ENCODE data around the gene ARHGEF28. TPM values are rescaled to one million over a fixed set of nuclear protein-coding genes. Genes with fewer than 3 reads are reported as not detected.

ARHGEF28 gene
- total and polyA plus RNA-seq, 2 donors (not counting 1 experiment from before 2014, with no cell fraction given) = 2.3 to 34.3 TPM

- H3K79me2 ChIP-seq (ENCODE audit: control insufficient read depth, insufficient read depth, low read length) = no peaks in the 10 kb centered on the region
- H2AFZ ChIP-seq (ENCODE audit: low read length) = no peak overlapping the region
- H3K4me2 ChIP-seq (ENCODE audit: extremely low read depth, insufficient read depth, low read length) = no peak overlapping the region
- no peak overlapping the region for H3K27ac ChIP-seq (ENCODE audit: insufficient read depth, low read length)
- no peak overlapping the region for H3K4me3 ChIP-seq (replicated peaks in 1 of 4; ENCODE audit: control extremely low read depth in 1 of 4, insufficient read depth in 1 of 4, low read depth in 3 of 4, low read length in 4 of 4)
- no peak for DNase-seq (ENCODE audit: low read depth in 2 of 2)
- no peaks in the 10 kb centered on the region for H3K9me3 ChIP-seq (ENCODE audit: control insufficient read depth, insufficient read depth, low read depth, low read length)
- no peak for TF ChIP-seq EZH2 (IDR thresholded peaks at IDR 0.05; ENCODE audit: low read length, missing control alignments)
- no peak for TF ChIP-seq CTCF (conservative IDR thresholded peaks at IDR 0.05 in 1 of 2, IDR thresholded peaks at IDR 0.05 in 1 of 2; ENCODE audit: low read depth in 1 of 2, low read length in 2 of 2)
- peaks cover 4% of the 10 kb centered on the region for H3K36me3 ChIP-seq (ENCODE audit: control insufficient read depth, insufficient read depth, low read length)
- no peaks in the 10 kb centered on the region for H3K4me1 ChIP-seq (ENCODE audit: control insufficient read depth, extremely low read depth, insufficient read depth, low read length)
- H3K27me3 ChIP-seq (ENCODE audit: control insufficient read depth, insufficient read depth, low read length) = no peaks in the 10 kb centered on the region
- no peaks in the 10 kb centered on the region for H4K20me1 ChIP-seq (ENCODE audit: control insufficient read depth, extremely low read depth, insufficient read depth, low read length)
- no peak overlapping the region for H3K9ac ChIP-seq (ENCODE audit: insufficient read depth, low read length)
Observed at GRCh38 chr5:73909474-73909873, 283.5 kb downstream of the ARHGEF28 start.

DNA sequence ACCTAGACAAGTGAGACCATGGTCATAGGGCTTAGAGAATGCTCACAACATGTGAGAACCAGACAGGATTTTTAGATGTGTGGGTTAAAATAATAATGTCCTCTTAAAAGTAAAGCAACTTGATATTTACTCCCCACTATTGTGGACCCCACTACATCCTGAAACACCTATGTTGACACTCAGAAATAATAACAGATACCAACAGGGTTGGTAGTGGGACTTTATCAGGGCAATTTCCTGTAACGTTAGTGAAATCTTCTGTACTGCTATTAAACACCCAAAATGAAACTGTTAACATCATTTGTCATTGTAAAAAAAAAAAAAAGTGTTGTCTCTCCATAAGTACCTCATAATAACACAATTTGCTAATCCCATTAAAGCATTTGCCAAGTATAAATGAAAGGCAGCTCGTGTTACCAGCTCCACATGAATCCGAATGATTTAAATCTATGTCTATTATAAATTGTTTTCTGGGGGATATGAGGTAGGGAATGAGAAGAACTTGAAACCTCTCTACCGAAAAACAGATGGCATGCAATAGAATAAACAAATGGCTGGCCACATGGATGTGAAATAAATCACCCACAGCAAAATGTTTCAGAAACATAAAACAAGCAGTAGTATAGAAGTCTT, 285.9 kb downstream of the ARHGEF28 start:
- H3K9me3 ChIP-seq (ENCODE audit: control insufficient read depth, insufficient read depth, low read depth, low read length) = no peaks in the 10 kb centered on the region
- no peak overlapping the region for H3K27ac ChIP-seq (ENCODE audit: insufficient read depth, low read length)
- H3K4me1 ChIP-seq (ENCODE audit: control insufficient read depth, extremely low read depth, insufficient read depth, low read length) = no peaks in the 10 kb centered on the region
- H3K4me2 ChIP-seq (ENCODE audit: extremely low read depth, insufficient read depth, low read length) = no peak overlapping the region
- no peaks in the 10 kb centered on the region for H3K27me3 ChIP-seq (ENCODE audit: control insufficient read depth, insufficient read depth, low read length)
- no peak for TF ChIP-seq CTCF (conservative IDR thresholded peaks at IDR 0.05 in 1 of 2, IDR thresholded peaks at IDR 0.05 in 1 of 2; ENCODE audit: low read depth in 1 of 2, low read length in 2 of 2)
- no peak for TF ChIP-seq EZH2 (IDR thresholded peaks at IDR 0.05; ENCODE audit: low read length, missing control alignments)
- no peaks in the 10 kb centered on the region for H3K79me2 ChIP-seq (ENCODE audit: control insufficient read depth, insufficient read depth, low read length)
- H3K36me3 ChIP-seq (ENCODE audit: control insufficient read depth, insufficient read depth, low read length) = peaks cover 4% of the 10 kb centered on the region
- no peaks in the 10 kb centered on the region for H4K20me1 ChIP-seq (ENCODE audit: control insufficient read depth, extremely low read depth, insufficient read depth, low read length)
- no peak overlapping the region for H2AFZ ChIP-seq (ENCODE audit: low read length)
- H3K4me3 ChIP-seq (replicated peaks in 1 of 4; ENCODE audit: control extremely low read depth in 1 of 4, insufficient read depth in 1 of 4, low read depth in 3 of 4, low read length in 4 of 4) = no peak overlapping the region
- H3K9ac ChIP-seq (ENCODE audit: insufficient read depth, low read length) = no peak overlapping the region
- peak; percentile 44 to 55 for DNase-seq (ENCODE audit: low read depth in 2 of 2)

GRCh38 chr5:73912821-73913271, 286.9 kb downstream of the ARHGEF28 start:
- H3K4me2 ChIP-seq (ENCODE audit: extremely low read depth, insufficient read depth, low read length) = no peak overlapping the region
- no peaks in the 10 kb centered on the region for H3K9me3 ChIP-seq (ENCODE audit: control insufficient read depth, insufficient read depth, low read depth, low read length)
- DNase-seq (ENCODE audit: low read depth in 2 of 2) = peak; percentile 42 to 58
- H3K36me3 ChIP-seq (ENCODE audit: control insufficient read depth, insufficient read depth, low read length) = peaks cover 4% of the 10 kb centered on the region
- H3K9ac ChIP-seq (ENCODE audit: insufficient read depth, low read length) = no peak overlapping the region
- no peak overlapping the region for H3K4me3 ChIP-seq (replicated peaks in 1 of 4; ENCODE audit: control extremely low read depth in 1 of 4, insufficient read depth in 1 of 4, low read depth in 3 of 4, low read length in 4 of 4)
- no peaks in the 10 kb centered on the region for H3K79me2 ChIP-seq (ENCODE audit: control insufficient read depth, insufficient read depth, low read length)
- H3K27me3 ChIP-seq (ENCODE audit: control insufficient read depth, insufficient read depth, low read length) = no peaks in the 10 kb centered on the region
- H2AFZ ChIP-seq (ENCODE audit: low read length) = no peak overlapping the region
- no peaks in the 10 kb centered on the region for H3K4me1 ChIP-seq (ENCODE audit: control insufficient read depth, extremely low read depth, insufficient read depth, low read length)
- H4K20me1 ChIP-seq (ENCODE audit: control insufficient read depth, extremely low read depth, insufficient read depth, low read length) = no peaks in the 10 kb centered on the region
- no peak overlapping the region for H3K27ac ChIP-seq (ENCODE audit: insufficient read depth, low read length)
- TF ChIP-seq EZH2 (IDR thresholded peaks at IDR 0.05; ENCODE audit: low read length, missing control alignments) (no peak), CTCF (conservative IDR thresholded peaks at IDR 0.05 in 1 of 2, IDR thresholded peaks at IDR 0.05 in 1 of 2; ENCODE audit: low read depth in 1 of 2, low read length in 2 of 2) (no peak)

Data from fibroblast of lung (primary cell).